GM19099 (cell line): ENCODE measurements around the gene ADGRL2.

Experiments
- POLR2A ChIP-seq: IDR thresholded peaks from 3 replicates; pipeline ENCODE4 v1.6.1; 2011; ENCODE audit warnings: low read depth; ENCODE audit not compliant: insufficient read length; ENCODE audit errors: extremely low read depth

ADGRL2 gene

DNA sequence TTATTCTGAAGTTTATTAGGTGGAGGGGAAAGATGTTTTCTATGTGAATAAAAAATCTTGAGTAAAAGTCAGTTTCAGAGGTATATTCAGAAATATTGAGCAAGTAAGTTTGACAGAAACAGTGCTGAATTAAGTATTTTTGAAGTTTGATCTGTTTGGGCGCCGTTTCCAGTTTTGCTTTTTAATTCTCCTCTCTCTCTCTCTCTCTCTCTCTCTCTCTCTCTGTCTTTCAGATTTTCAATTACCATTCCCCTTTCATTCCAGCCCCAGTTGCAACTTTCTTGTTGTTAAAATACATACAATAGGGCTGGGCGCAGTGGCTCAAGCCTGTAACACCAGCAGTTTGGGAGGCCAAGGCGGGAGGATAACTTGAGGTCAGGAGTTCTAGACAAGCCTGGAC lies 24.0 kb downstream of the ADGRL2 start:
- TF ChIP-seq POLR2A = no peak

DNA sequence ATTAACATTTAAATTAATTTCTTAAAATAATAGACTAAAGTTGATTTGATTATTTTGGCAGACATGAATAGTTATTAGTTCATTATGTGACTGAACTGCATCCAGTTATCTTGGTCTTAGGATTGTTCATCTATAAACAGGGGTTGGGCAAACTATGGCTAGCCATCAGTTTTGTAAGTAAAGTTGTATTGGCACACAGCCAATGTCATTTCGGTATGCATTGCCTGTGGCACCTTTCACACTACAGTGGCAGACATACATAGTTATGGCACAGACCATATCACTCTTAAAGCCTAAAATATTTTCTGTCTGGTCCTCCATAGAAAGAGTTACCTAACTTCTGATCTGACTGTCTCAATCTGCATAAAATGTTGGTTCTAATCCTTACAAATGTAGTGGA lies 27.2 kb downstream of the ADGRL2 start:
- no peak for TF ChIP-seq POLR2A

DNA sequence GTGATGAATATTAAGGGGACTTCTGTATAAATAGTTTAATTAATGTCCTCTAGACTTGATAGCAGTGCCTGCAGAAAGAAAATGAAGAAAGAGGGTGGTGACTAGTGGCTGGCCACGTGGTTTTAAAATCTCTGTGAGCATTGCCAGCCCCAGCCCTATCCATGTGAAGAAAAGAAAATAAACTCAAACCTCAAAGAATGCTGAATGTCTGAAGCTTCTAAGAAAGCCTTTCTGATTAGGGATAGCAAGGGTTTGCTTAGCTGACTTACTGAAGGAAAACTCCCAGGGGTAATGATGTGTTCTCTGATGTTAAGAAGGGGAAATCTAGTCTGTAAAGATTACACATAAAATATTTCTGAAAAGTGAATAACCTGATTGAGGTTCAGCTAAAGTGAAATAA lies 31.8 kb downstream of the ADGRL2 start:
- TF ChIP-seq POLR2A = no peak

DNA sequence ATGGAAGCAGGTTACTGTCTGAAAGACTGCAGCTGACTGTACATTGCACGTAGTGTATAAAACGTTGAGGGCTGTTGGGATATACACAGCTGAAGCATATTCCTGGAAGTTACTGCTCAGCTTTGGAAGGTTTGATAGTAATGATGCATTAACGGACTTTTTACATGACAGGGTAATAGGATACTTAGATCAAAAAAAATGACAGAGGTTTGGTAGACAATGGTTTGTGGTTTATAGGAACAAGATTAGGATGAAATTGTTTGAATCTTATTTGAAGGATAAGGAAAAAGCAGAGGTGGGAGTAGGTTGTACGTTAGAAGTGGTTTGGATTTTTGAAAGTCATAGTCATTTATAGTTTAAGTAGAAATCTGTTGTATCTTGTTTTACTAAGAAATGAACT lies 33.0 kb downstream of the ADGRL2 start:
- no peak for TF ChIP-seq POLR2A

DNA sequence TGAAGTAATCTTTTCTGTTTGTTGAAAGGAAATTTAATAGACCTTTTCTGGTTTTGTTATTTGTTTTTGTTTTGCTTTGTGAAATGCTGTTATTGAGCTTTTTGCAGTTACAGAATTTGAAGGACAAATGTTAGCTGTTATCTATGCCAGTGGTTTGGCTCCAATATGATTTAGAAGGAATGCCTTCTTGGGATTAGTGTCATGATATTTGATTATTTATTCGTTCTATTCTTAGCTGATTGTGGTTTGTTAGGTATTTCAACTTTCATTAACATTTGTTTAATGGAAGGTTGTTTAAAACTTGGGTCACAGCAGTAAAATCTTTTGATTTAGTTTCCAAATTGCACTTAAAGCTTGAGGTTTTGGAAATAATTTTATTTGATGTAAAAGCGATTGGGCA lies 33.5 kb downstream of the ADGRL2 start:
- no peak for TF ChIP-seq POLR2A

DNA sequence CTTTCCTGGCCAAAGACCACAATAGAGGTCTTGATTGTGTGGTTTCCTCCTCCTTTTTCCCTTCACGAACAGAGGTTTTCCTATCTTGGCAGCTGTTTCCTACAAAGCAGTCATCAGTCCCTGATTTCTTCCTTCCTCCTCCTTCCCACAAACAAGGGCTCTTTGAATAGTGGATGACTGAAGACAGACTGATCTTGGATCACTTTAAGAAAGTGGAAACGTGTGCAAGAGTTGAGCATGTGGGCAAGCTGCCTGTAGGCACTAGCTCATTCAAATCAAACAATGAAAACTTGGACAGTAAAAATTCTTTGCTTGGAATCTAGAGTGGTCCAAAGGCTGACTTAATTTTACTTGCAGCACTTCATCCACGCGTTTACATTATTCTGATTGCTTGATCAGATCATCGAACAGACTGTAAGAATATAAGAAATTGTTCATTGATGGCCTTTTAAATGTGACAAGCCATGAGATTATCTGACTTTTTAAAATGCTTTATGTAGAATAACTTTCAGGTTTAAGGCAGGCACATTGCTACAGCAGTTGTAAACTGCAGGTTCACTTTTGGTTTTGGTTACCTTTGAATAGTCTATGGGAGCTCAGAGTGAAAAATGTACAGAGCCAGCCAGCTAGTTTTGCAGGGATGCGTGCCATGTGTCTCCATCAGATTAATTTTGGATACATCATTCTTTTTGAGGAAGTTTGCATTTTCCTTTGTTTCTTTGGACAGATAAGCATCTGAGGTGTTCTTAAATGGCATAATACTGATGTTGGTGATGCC lies 34.4 kb downstream of the ADGRL2 start:
- no peak for TF ChIP-seq POLR2A

DNA sequence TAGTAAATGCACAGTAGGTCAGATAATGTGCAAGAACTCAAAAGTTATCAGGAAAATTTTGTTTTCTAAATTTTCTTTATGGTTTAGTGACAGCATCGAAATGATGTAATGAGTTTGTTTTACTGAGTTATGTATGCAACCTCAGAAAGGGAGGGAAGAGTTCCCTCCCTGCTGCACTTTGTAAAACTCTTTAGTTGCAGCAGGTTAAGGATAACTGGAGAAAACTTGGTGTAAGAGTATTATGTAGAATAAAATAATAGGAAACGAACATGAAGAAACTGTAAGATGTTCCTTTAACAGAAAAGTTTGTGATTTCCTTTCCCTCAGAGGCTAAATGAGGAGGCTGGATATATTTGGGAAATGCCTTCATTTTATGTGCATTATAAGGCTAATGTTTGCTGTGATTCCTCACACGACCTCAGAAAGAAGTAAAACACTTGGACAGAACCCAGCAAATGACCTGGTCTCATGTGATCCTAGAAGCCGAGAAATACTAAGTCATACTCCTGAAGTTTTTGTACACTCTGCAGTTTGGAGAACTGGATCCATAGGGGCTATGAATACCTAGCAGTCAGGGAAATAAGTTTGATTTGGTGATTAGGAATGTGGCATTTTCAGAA lies 35.4 kb downstream of the ADGRL2 start:
- TF ChIP-seq POLR2A = no peak

DNA sequence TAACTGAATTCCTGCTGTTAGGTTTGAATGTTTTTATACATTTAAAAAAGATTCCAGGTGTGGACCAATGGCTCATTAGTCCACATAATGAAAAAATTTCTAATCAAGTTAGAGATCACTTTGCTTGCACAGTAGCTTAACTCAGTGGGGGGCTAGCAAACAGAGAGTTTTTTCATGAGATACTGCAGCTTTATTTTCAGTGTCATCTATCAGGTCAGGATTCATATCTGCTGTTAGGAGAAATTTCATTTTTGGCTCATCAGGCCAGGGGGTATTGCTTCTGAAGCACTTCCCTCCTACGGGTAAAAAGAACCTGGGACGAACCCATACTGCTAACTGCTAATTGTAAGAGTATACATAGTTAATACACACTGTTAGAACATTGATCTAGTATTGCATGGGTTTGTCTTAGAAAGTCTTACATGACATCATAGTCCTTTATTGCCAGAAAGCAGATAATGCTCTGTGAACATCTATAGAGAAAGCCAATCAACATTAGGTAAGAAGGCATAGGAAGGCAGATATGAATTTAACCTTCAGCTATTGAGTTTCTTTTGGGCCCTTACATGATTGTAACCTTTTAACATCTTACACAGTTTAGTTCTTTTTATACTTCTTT lies 38.0 kb downstream of the ADGRL2 start:
- no peak for TF ChIP-seq POLR2A

DNA sequence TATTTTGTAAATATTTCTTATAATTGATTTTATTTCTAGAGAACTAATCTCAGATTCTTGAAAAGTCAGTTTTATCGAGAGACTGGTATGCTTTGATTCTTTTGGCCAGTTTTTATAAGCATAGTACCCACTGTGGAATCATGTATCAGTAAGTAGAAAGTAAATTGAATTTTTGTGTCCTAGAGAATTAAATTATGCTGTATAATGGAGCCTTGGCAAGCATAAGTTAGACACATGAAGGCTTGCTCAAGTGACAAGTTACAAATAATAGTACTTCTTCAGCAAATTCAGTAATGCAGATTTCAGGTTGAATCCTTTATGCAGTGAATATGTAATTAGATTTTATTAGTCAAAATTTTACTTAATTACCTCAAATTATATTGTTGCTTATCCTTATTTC lies 40.1 kb downstream of the ADGRL2 start:
- TF ChIP-seq POLR2A = no peak

DNA sequence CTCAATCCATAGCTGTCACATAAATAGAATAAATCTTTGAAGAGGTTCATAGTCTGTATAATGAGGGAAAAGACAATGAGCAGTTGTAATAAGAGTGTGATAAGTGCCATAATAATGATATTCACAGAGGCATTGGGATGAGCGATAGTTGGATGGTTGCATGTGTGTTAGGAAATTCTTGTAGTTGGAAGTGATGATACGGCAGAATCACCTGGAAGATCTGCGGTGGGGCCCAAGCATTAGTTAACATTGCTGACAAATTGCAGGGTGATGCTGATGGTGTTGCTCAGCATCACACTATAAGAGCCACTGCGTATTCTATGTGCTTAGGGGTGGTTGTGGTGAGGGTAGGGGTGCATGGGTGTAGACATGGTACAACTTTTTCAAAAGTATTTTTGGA lies 41.1 kb downstream of the ADGRL2 start:
- TF ChIP-seq POLR2A = no peak

DNA sequence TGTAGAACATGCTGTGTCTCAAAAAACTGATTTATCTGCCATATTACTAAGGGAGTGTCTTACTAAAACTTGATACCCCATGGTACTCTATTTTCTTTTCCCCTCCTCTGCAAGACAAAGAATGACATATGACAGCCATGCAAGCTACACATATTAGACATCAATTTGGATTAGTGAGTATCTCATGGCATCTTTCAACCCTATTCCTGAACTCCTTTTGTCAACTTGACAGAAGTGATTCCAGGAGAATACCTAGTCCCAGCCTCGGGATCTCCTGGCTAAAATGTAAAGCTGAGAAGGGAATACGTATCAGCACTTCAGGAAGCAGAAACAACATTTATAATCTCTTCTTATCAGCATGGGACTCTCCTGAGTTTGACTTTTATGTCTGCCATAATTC lies 43.7 kb downstream of the ADGRL2 start:
- TF ChIP-seq POLR2A = no peak

DNA sequence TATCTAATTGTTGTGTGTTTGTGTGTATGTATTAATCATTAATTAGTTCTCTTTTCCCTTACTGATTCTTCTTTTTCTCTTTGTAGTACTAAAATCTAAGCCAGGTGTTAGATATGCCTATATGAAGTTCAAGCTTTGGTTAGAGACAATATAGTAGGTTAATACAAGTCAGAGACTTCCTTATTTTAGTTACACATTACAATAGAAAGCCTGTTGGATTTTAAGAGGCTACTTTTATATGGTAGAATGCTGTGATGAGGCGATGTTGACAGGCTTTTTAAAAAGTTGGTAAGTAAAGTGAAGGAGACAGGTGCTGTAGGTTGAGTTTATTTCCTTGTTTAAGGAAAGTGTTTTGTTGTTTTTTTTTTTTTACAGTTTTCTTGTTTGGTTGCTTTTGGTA lies 45.9 kb downstream of the ADGRL2 start:
- TF ChIP-seq POLR2A = no peak

DNA sequence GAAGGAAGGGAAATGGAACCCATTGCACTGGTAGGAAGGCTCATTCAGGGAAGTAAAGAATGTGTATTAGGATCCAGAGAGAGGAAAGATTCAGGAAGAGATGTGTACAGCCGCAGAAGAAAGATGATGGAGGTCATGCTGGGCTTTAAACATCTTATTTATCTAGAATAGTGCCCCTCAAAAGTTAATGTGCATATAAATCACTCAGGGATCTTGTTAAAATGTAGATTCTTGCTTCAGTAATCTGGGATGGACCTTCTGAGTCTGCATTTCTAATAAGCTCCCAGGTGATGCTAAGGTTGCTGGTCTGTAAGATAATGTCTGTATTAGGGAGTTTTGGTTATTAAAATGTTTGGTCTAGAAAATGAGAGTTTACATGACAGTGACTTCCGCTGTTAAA lies 46.3 kb downstream of the ADGRL2 start:
- no peak for TF ChIP-seq POLR2A

DNA sequence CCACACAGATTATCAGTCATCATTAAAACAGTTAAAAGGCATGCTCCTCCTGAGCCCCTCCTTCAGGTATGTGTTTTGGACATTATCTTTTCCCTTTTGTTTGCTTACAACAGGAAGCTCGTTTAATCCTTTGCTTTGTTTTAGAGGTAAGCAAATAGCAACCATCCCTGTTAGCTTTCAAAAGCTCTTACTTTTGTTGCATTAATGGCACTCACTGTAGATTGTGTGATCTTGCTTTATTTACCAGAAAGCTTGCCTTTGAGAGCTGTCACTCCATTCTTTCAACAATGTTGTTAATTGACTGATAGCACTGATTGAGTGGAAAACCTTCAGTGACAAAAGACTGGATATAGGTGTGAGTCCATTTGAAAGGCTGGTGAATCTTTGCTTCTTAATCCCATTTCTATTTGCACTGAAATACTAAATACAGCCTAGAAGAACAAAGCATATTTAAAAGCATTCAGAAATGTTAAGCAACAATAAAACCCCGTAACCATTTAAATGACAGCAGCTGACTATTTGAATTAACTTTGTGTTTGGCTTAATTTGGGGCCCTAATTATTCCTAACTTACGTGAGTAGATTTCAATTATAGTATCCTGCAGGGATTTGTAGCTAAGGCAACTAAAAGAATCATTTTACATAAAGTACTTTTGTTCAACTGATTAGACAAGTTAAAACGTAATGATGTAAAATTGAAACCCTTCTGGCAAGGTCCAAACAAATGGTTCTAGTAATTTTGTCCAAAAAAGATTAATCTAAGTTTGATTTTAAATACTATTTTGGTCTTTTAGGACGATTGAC lies 48.3 kb downstream of the ADGRL2 start:
- TF ChIP-seq POLR2A = no peak

DNA sequence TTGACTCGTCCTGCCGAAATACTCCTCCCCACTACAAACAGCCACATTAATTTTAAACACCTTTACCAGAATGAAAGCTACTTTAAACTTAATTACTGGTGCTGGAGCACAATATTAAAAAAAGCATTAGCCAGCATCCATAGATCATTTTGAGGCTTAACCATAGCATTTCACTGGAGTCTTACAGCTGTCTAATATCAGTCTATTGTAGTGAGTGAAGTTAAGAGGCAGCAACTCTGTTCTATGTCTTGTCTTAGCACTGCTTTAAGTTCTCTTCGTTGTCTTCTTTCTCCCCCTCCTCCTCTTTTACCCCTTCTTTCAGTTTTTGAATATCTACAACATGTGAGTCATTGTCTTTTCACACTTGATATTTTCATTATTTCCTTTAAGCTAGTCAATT lies 49.3 kb downstream of the ADGRL2 start:
- no peak for TF ChIP-seq POLR2A
